ENCODE results near the gene FTSJ1. TPM values are rescaled to one million over a fixed set of nuclear protein-coding genes. Genes with fewer than 3 reads are reported as not detected.

The FTSJ1 gene
- total and polyA plus RNA-seq, 2 donors (not counting 1 experiment from before 2014, with no cell fraction given) = 36.6 to 55.8 TPM

GRCh38 chrX:48460606-48461005, 15.4 kb upstream of the FTSJ1 start:
- no peak overlapping the region for H3K9ac ChIP-seq (ENCODE audit: low read length)
- H2AFZ ChIP-seq (ENCODE audit: insufficient read depth, low read depth, low read length, poor library complexity, severe bottlenecking) = no peak overlapping the region
- ChIA-PET POLR2A (no interaction called here), CTCF (interaction anchor here (0.6 kb wide), 1 partner anchor 990 kb away, joined by 3 read pairs; no protein-coding TSS in a partner anchor)
- H3K27me3 ChIP-seq (replicated peaks in 1 of 4; ENCODE audit: control extremely low read depth in 1 of 4, control insufficient read depth in 3 of 4, insufficient read depth in 4 of 4, low read length in 3 of 4) = no peaks in the 10 kb centered on the region
- no peak overlapping the region for H3K4me3 ChIP-seq (ENCODE audit: control extremely low read depth in 1 of 5, extremely low read depth in 1 of 5, insufficient read depth in 1 of 5, low read depth in 2 of 5, low read length in 4 of 5)
- H3K27ac Mint-ChIP-seq = no peak overlapping the region
- peaks cover 1% of the 10 kb centered on the region for H3K4me1 Mint-ChIP-seq
- no peaks in the 10 kb centered on the region for H3K4me1 ChIP-seq (ENCODE audit: control insufficient read depth in 2 of 2, insufficient read depth in 2 of 2, low read length in 2 of 2)
- H3K27me3 Mint-ChIP-seq = no peaks in the 10 kb centered on the region
- H3K9me3 Mint-ChIP-seq (ENCODE audit: insufficient read depth) = no peaks in the 10 kb centered on the region
- no peak for TF ChIP-seq EZH2 (IDR thresholded peaks at IDR 0.05; ENCODE audit: borderline replicate concordance, insufficient read depth, low read depth, low read length, poor library complexity, severe bottlenecking)
- TF ChIP-seq, protein P1, sequence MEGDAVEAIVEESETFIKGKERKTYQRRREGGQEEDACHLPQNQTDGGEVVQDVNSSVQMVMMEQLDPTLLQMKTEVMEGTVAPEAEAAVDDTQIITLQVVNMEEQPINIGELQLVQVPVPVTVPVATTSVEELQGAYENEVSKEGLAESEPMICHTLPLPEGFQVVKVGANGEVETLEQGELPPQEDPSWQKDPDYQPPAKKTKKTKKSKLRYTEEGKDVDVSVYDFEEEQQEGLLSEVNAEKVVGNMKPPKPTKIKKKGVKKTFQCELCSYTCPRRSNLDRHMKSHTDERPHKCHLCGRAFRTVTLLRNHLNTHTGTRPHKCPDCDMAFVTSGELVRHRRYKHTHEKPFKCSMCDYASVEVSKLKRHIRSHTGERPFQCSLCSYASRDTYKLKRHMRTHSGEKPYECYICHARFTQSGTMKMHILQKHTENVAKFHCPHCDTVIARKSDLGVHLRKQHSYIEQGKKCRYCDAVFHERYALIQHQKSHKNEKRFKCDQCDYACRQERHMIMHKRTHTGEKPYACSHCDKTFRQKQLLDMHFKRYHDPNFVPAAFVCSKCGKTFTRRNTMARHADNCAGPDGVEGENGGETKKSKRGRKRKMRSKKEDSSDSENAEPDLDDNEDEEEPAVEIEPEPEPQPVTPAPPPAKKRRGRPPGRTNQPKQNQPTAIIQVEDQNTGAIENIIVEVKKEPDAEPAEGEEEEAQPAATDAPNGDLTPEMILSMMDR (IDR thresholded peaks at IDR 0.05) = no peak
- no peaks in the 10 kb centered on the region for H3K36me3 ChIP-seq (replicated peaks in 1 of 2; ENCODE audit: control extremely low read depth in 1 of 2, control insufficient read depth in 1 of 2, extremely low read depth in 1 of 2, insufficient read depth in 2 of 2, low read length in 1 of 2)
- H4K20me1 ChIP-seq (ENCODE audit: control insufficient read depth, insufficient read depth, low read length, poor library complexity, severe bottlenecking) = no peaks in the 10 kb centered on the region
- no peak overlapping the region for H3K27ac ChIP-seq (ENCODE audit: low read length in 2 of 2)
- no peaks in the 10 kb centered on the region for H3K9me3 ChIP-seq (ENCODE audit: control extremely low read depth in 1 of 3, control insufficient read depth in 2 of 3, insufficient read depth in 1 of 3, low read length in 2 of 3)
- H3K79me2 ChIP-seq (ENCODE audit: control insufficient read depth, insufficient read depth, low read length) = no peaks in the 10 kb centered on the region
- ATAC-seq (ENCODE audit: low read depth) = no peak
- intact Hi-C loops (cut with micrococcal nuclease) = no loop called here
- no peak overlapping the region for H3K4me2 ChIP-seq (replicated peaks; ENCODE audit: low read depth, low read length, poor library complexity, severe bottlenecking)
- WGBS (ENCODE audit: insufficient coverage) = 95% methylated on average over 9 of the region's 11 CpGs
- H3K4me3 Mint-ChIP-seq = no peak overlapping the region
- DNase-seq = no peak

GRCh38 chrX:48461830-48462229, 14.2 kb upstream of the FTSJ1 start:
- no peaks in the 10 kb centered on the region for H3K36me3 ChIP-seq (replicated peaks in 1 of 2; ENCODE audit: control extremely low read depth in 1 of 2, control insufficient read depth in 1 of 2, extremely low read depth in 1 of 2, insufficient read depth in 2 of 2, low read length in 1 of 2)
- H3K4me3 ChIP-seq (ENCODE audit: control extremely low read depth in 1 of 5, extremely low read depth in 1 of 5, insufficient read depth in 1 of 5, low read depth in 2 of 5, low read length in 4 of 5) = no peak overlapping the region
- no peak overlapping the region for H2AFZ ChIP-seq (ENCODE audit: insufficient read depth, low read depth, low read length, poor library complexity, severe bottlenecking)
- no peaks in the 10 kb centered on the region for H4K20me1 ChIP-seq (ENCODE audit: control insufficient read depth, insufficient read depth, low read length, poor library complexity, severe bottlenecking)
- CTCF ChIA-PET = no interaction called here
- intact Hi-C loops (cut with micrococcal nuclease) = no loop called here
- POLR2A ChIA-PET = no interaction called here
- H3K27me3 ChIP-seq (replicated peaks in 1 of 4; ENCODE audit: control extremely low read depth in 1 of 4, control insufficient read depth in 3 of 4, insufficient read depth in 4 of 4, low read length in 3 of 4) = no peaks in the 10 kb centered on the region
- WGBS (ENCODE audit: insufficient coverage) = 100% methylated on average over 1 of the region's 6 CpGs
- no peak for DNase-seq
- ATAC-seq (ENCODE audit: low read depth) = no peak
- H3K4me2 ChIP-seq (replicated peaks; ENCODE audit: low read depth, low read length, poor library complexity, severe bottlenecking) = no peak overlapping the region
- H3K27ac ChIP-seq (ENCODE audit: low read length in 2 of 2) = no peak overlapping the region
- TF ChIP-seq, protein P1 (IDR thresholded peaks at IDR 0.05) = no peak
- TF ChIP-seq EZH2 (IDR thresholded peaks at IDR 0.05; ENCODE audit: borderline replicate concordance, insufficient read depth, low read depth, low read length, poor library complexity, severe bottlenecking) = no peak
- no peak overlapping the region for H3K9ac ChIP-seq (ENCODE audit: low read length)
- Mint-ChIP-seq H3K4me3 (no peak overlapping the region), H3K27me3 (no peaks in the 10 kb centered on the region), H3K4me1 (peaks cover 2% of the 10 kb centered on the region), H3K9me3 (ENCODE audit: insufficient read depth) (no peaks in the 10 kb centered on the region), H3K27ac (no peak overlapping the region)
- no peaks in the 10 kb centered on the region for H3K79me2 ChIP-seq (ENCODE audit: control insufficient read depth, insufficient read depth, low read length)
- H3K9me3 ChIP-seq (ENCODE audit: control extremely low read depth in 1 of 3, control insufficient read depth in 2 of 3, insufficient read depth in 1 of 3, low read length in 2 of 3) = no peaks in the 10 kb centered on the region
- no peaks in the 10 kb centered on the region for H3K4me1 ChIP-seq (ENCODE audit: control insufficient read depth in 2 of 2, insufficient read depth in 2 of 2, low read length in 2 of 2)

All from B cell (primary cell).